ENCODE results near the gene EFNA5.

The EFNA5 gene

GRCh38 chr5:107372723-107373450, 297.9 kb downstream of the EFNA5 start:
- Histone ChIP-seq H4K20me1 (ENCODE audit: insufficient read depth, low read length) (no peaks in the 10 kb centered on the region), H3K4me3 (ENCODE audit: low read depth, low read length, poor library complexity, severe bottlenecking) (peak overlapping the region; percentile 44), H3K9ac (ENCODE audit: low read length) (peak overlapping the region; percentile 62), H3K4me1 (ENCODE audit: insufficient read depth, low read length, severe bottlenecking) (peaks cover 70% of the 10 kb centered on the region), H3F3A (ENCODE audit: insufficient read depth, low read length) (no peaks in the 10 kb centered on the region), H3K9me3 (ENCODE audit: low read length) (no peaks in the 10 kb centered on the region), H3K79me2 (ENCODE audit: insufficient read depth, low read length) (no peaks in the 10 kb centered on the region), H3K9me2 (ENCODE audit: low read depth, low read length) (no peaks in the 10 kb centered on the region), H3K27me3 (ENCODE audit: insufficient read depth, low read length) (no peaks in the 10 kb centered on the region), H3K27ac (ENCODE audit: low read depth, low read length, poor library complexity, severe bottlenecking) (peak overlapping the region; percentile 94), H3K4me2 (ENCODE audit: low read length) (peak overlapping the region; percentile 73), H2AFZ (ENCODE audit: low read length) (no peak overlapping the region; the same call in 1 of the 2 replicates), H3K36me3 (ENCODE audit: insufficient read depth, low read length) (no peaks in the 10 kb centered on the region)
- no peak for TF ChIP-seq EZH2 (IDR thresholded peaks at IDR 0.05; ENCODE audit: borderline replicate concordance, low read length)
- no peak for TF ChIP-seq CTCF (IDR thresholded peaks at IDR 0.05; ENCODE audit: low read length)

- Histone ChIP-seq H3K36me3 (ENCODE audit: insufficient read depth, low read length) (no peaks in the 10 kb centered on the region), H3F3A (ENCODE audit: insufficient read depth, low read length) (no peaks in the 10 kb centered on the region), H3K9me3 (ENCODE audit: low read length) (no peaks in the 10 kb centered on the region), H3K27ac (ENCODE audit: low read depth, low read length, poor library complexity, severe bottlenecking) (peak overlapping the region; percentile 94), H2AFZ (ENCODE audit: low read length) (no peak overlapping the region), H3K27me3 (ENCODE audit: insufficient read depth, low read length) (no peaks in the 10 kb centered on the region), H3K4me3 (ENCODE audit: low read depth, low read length, poor library complexity, severe bottlenecking) (no peak overlapping the region), H3K9me2 (ENCODE audit: low read depth, low read length) (no peaks in the 10 kb centered on the region), H3K4me1 (ENCODE audit: insufficient read depth, low read length, severe bottlenecking) (peaks cover 66% of the 10 kb centered on the region), H3K4me2 (ENCODE audit: low read length) (no peak overlapping the region), H3K9ac (ENCODE audit: low read length) (no peak overlapping the region), H4K20me1 (ENCODE audit: insufficient read depth, low read length) (no peaks in the 10 kb centered on the region), H3K79me2 (ENCODE audit: insufficient read depth, low read length) (no peaks in the 10 kb centered on the region)
- TF ChIP-seq EZH2 (IDR thresholded peaks at IDR 0.05; ENCODE audit: borderline replicate concordance, low read length): no peak
- TF ChIP-seq CTCF (IDR thresholded peaks at IDR 0.05; ENCODE audit: low read length): no peak
Observed at GRCh38 chr5:107370396-107370968, 300.3 kb downstream of the EFNA5 start.

GRCh38 chr5:107369622-107370021, 301.1 kb downstream of the EFNA5 start:
- Histone ChIP-seq H3K4me3 (ENCODE audit: low read depth, low read length, poor library complexity, severe bottlenecking) (no peak overlapping the region), H3K79me2 (ENCODE audit: insufficient read depth, low read length) (no peaks in the 10 kb centered on the region), H3K9me3 (ENCODE audit: low read length) (no peaks in the 10 kb centered on the region), H3K9ac (ENCODE audit: low read length) (no peak overlapping the region), H3K27ac (ENCODE audit: low read depth, low read length, poor library complexity, severe bottlenecking) (peak overlapping the region; percentile 94), H4K20me1 (ENCODE audit: insufficient read depth, low read length) (no peaks in the 10 kb centered on the region), H3K27me3 (ENCODE audit: insufficient read depth, low read length) (no peaks in the 10 kb centered on the region), H3K9me2 (ENCODE audit: low read depth, low read length) (no peaks in the 10 kb centered on the region), H3K36me3 (ENCODE audit: insufficient read depth, low read length) (no peaks in the 10 kb centered on the region), H2AFZ (ENCODE audit: low read length) (no peak overlapping the region), H3K4me2 (ENCODE audit: low read length) (no peak overlapping the region), H3K4me1 (ENCODE audit: insufficient read depth, low read length, severe bottlenecking) (peaks cover 66% of the 10 kb centered on the region), H3F3A (ENCODE audit: insufficient read depth, low read length) (no peaks in the 10 kb centered on the region)
- no peak for TF ChIP-seq EZH2 (IDR thresholded peaks at IDR 0.05; ENCODE audit: borderline replicate concordance, low read length)

Measured in OCI-LY1 (cell line).